ENCODE data around the gene ZFYVE1.
A peak's percentile ranks its signal among the peaks of the same experiment; 100 is the strongest.

The ZFYVE1 gene

GRCh38 chr14:72929316-72930080 lies 97.4 kb downstream of the ZFYVE1 start:
- no peak for TF ChIP-seq CTCF (IDR thresholded peaks at IDR 0.05)
- Histone ChIP-seq H3K4me3 (ENCODE audit: low read depth in 1 of 2, low read length in 1 of 2) (no peak overlapping the region), H3K9me3 (no peaks in the 10 kb centered on the region), H3K27me3 (peaks cover 33% of the 10 kb centered on the region), H3K4me1 (ENCODE audit: control insufficient read depth in 1 of 2, insufficient read depth in 1 of 2, low read depth in 1 of 2, low read length in 1 of 2) (peaks cover 16 to 19% of the 10 kb centered on the region in 2 experiments), H3K27ac (no peak overlapping the region), H3K36me3 (no peaks in the 10 kb centered on the region)

GRCh38 chr14:72928872-72929271 lies 98.0 kb downstream of the ZFYVE1 start:
- peaks cover 38% of the 10 kb centered on the region for H3K27me3 ChIP-seq
- peaks cover 16 to 19% of the 10 kb centered on the region in 2 experiments for H3K4me1 ChIP-seq (ENCODE audit: control insufficient read depth in 1 of 2, insufficient read depth in 1 of 2, low read depth in 1 of 2, low read length in 1 of 2)
- H3K27ac ChIP-seq, result no peak overlapping the region
- no peaks in the 10 kb centered on the region for H3K9me3 ChIP-seq
- H3K4me3 ChIP-seq (ENCODE audit: low read depth in 1 of 2, low read length in 1 of 2), result no peak overlapping the region
- H3K36me3 ChIP-seq, result no peaks in the 10 kb centered on the region
- TF ChIP-seq CTCF (IDR thresholded peaks at IDR 0.05), result no peak

- no peak for TF ChIP-seq CTCF (IDR thresholded peaks at IDR 0.05)
Measured at GRCh38 chr14:72926292-72927028, 100.4 kb downstream of the ZFYVE1 start, which contains the start of gene DCAF4. Gene DCAF4 (plus strand): TSS chr14:72926464. CDS start chr14:72937979, 11,515 bp downstream.

GRCh38 chr14:72925815-72926291 lies 101.1 kb downstream of the ZFYVE1 start:
- no peak for TF ChIP-seq CTCF (IDR thresholded peaks at IDR 0.05)
- no peaks in the 10 kb centered on the region for H3K9me3 ChIP-seq
- no peaks in the 10 kb centered on the region for H3K36me3 ChIP-seq
- peak overlapping the region; percentile 42 for H3K27ac ChIP-seq
- H3K4me1 ChIP-seq (ENCODE audit: control insufficient read depth in 1 of 2, insufficient read depth in 1 of 2, low read depth in 1 of 2, low read length in 1 of 2), result peaks cover 16 to 19% of the 10 kb centered on the region in 2 experiments
- H3K4me3 ChIP-seq (ENCODE audit: low read depth in 1 of 2, low read length in 1 of 2), result peak overlapping the region; percentile 63 to 77
- peaks cover 60% of the 10 kb centered on the region for H3K27me3 ChIP-seq

More at GRCh38 chr14:72926292-72927028, 100.4 kb downstream of the ZFYVE1 start, which contains the start of gene DCAF4:
- no peaks in the 10 kb centered on the region for H3K9me3 ChIP-seq
- peak within 1 kb of the TSS; percentile 63 to 77 for H3K4me3 ChIP-seq (ENCODE audit: low read depth in 1 of 2, low read length in 1 of 2)
- no peaks in the 10 kb centered on the region for H3K36me3 ChIP-seq
- H3K4me1 ChIP-seq (ENCODE audit: control insufficient read depth in 1 of 2, insufficient read depth in 1 of 2, low read depth in 1 of 2, low read length in 1 of 2), result peaks cover 16 to 19% of the 10 kb centered on the region in 2 experiments
- peaks cover 54% of the 10 kb centered on the region for H3K27me3 ChIP-seq
- peak within 1 kb of the TSS; percentile 42 for H3K27ac ChIP-seq

GRCh38 chr14:72925171-72925759 lies 101.6 kb downstream of the ZFYVE1 start:
- Histone ChIP-seq H3K9me3 (no peaks in the 10 kb centered on the region), H3K27ac (no peak overlapping the region), H3K36me3 (no peaks in the 10 kb centered on the region)

More at GRCh38 chr14:72925171-72925759, 101.6 kb downstream of the ZFYVE1 start:
- Histone ChIP-seq H3K4me1 (ENCODE audit: control insufficient read depth in 1 of 2, insufficient read depth in 1 of 2, low read depth in 1 of 2, low read length in 1 of 2) (peaks cover 16 to 19% of the 10 kb centered on the region in 2 experiments), H3K4me3 (ENCODE audit: low read depth in 1 of 2, low read length in 1 of 2) (no peak overlapping the region), H3K27me3 (peaks cover 65% of the 10 kb centered on the region)
- TF ChIP-seq CTCF (IDR thresholded peaks at IDR 0.05), result no peak

Measured in neutrophil (primary cell).